ENCODE results near the gene ALDH1B1. TPM values are rescaled to one million over a fixed set of nuclear protein-coding genes. Genes with fewer than 3 reads are reported as not detected.
A peak's percentile ranks its signal among the peaks of the same experiment; 100 is the strongest.

ALDH1B1 gene
- total RNA-seq, 1 experiment from 2014 or later, result 35.7 TPM

- no peak for TF ChIP-seq CTCF (IDR thresholded peaks at IDR 0.05; ENCODE audit: insufficient read depth in 1 of 2, low read depth in 1 of 2, low read length in 1 of 2, severe bottlenecking in 1 of 2, unreplicated experiment in 1 of 2)
- Histone ChIP-seq H3K4me3 (ENCODE audit: low read depth, low read length) (no peak overlapping the region), H3K4me1 (no peaks in the 10 kb centered on the region), H3K9me3 (no peaks in the 10 kb centered on the region), H3K27me3 (replicated peaks; ENCODE audit: control insufficient read depth, insufficient read depth, low read length) (no peaks in the 10 kb centered on the region), H3K36me3 (ENCODE audit: control insufficient read depth, insufficient read depth, low read length) (no peaks in the 10 kb centered on the region)
- Mint-ChIP-seq H3K4me1 (ENCODE audit: low read depth, unreplicated experiment) (no peaks in the 10 kb centered on the region), H3K9me3 (ENCODE audit: unreplicated experiment) (no peaks in the 10 kb centered on the region), H3K27me3 (ENCODE audit: insufficient read depth, unreplicated experiment) (no peaks in the 10 kb centered on the region), H3K4me3 (ENCODE audit: unreplicated experiment) (no peak overlapping the region), H3K36me3 (ENCODE audit: insufficient read depth, unreplicated experiment) (no peaks in the 10 kb centered on the region), H3K27ac (ENCODE audit: unreplicated experiment) (no peak overlapping the region)
- ChIA-PET CTCF (no interaction called here), POLR2A (no interaction called here)
- peak in 1 of 2 experiments; percentile 9 for DNase-seq
- BruUV-seq (replicated peaks), result no TSS peak
- intact Hi-C loops (cut with micrococcal nuclease; ENCODE audit: unreplicated experiment), result loop anchor here (1.0 to 10.0 kb wide), 2 partner anchors 18 to 197 kb away; no protein-coding TSS in a partner anchor
These were observed 31.0 kb upstream of the ALDH1B1 start for GRCh38 chr9:38361473-38361850.

- H3K9me3 ChIP-seq, result no peaks in the 10 kb centered on the region
- CTCF ChIA-PET, result no interaction called here
- Mint-ChIP-seq H3K9me3 (ENCODE audit: unreplicated experiment) (no peaks in the 10 kb centered on the region), H3K27me3 (ENCODE audit: insufficient read depth, unreplicated experiment) (no peaks in the 10 kb centered on the region), H3K4me3 (ENCODE audit: unreplicated experiment) (no peak overlapping the region), H3K27ac (ENCODE audit: unreplicated experiment) (no peak overlapping the region), H3K4me1 (ENCODE audit: low read depth, unreplicated experiment) (no peaks in the 10 kb centered on the region), H3K36me3 (ENCODE audit: insufficient read depth, unreplicated experiment) (no peaks in the 10 kb centered on the region)
- H3K36me3 ChIP-seq (ENCODE audit: control insufficient read depth, insufficient read depth, low read length), result no peaks in the 10 kb centered on the region
- POLR2A ChIA-PET, result no interaction called here
- TF ChIP-seq CTCF (IDR thresholded peaks at IDR 0.05; ENCODE audit: insufficient read depth in 1 of 2, low read depth in 1 of 2, low read length in 1 of 2, severe bottlenecking in 1 of 2, unreplicated experiment in 1 of 2), result peak; percentile 49 to 61
- no peak overlapping the region for H3K4me3 ChIP-seq (ENCODE audit: low read depth, low read length)
- no peaks in the 10 kb centered on the region for H3K4me1 ChIP-seq
- DNase-seq, result peak; percentile 47 to 53
- H3K27me3 ChIP-seq (replicated peaks; ENCODE audit: control insufficient read depth, insufficient read depth, low read length), result no peaks in the 10 kb centered on the region
- no TSS peak for BruUV-seq (replicated peaks)
- intact Hi-C loops (cut with micrococcal nuclease; ENCODE audit: unreplicated experiment), result loop anchor here (1.0 to 10.0 kb wide), 5 partner anchors 29 to 458 kb away; partner anchors contain the start of gene SLC25A51
These were observed 29.5 kb upstream of the ALDH1B1 start for GRCh38 chr9:38362852-38363588.

- Mint-ChIP-seq H3K4me3 (ENCODE audit: unreplicated experiment) (no peak overlapping the region), H3K9me3 (ENCODE audit: unreplicated experiment) (no peaks in the 10 kb centered on the region), H3K27ac (ENCODE audit: unreplicated experiment) (no peak overlapping the region), H3K36me3 (ENCODE audit: insufficient read depth, unreplicated experiment) (no peaks in the 10 kb centered on the region), H3K27me3 (ENCODE audit: insufficient read depth, unreplicated experiment) (no peaks in the 10 kb centered on the region), H3K4me1 (ENCODE audit: low read depth, unreplicated experiment) (no peaks in the 10 kb centered on the region)
- no peak for TF ChIP-seq CTCF (IDR thresholded peaks at IDR 0.05; ENCODE audit: insufficient read depth in 1 of 2, low read depth in 1 of 2, low read length in 1 of 2, severe bottlenecking in 1 of 2, unreplicated experiment in 1 of 2)
- H3K27me3 ChIP-seq (replicated peaks; ENCODE audit: control insufficient read depth, insufficient read depth, low read length), result no peaks in the 10 kb centered on the region
- POLR2A ChIA-PET, result no interaction called here
- CTCF ChIA-PET, result no interaction called here
- H3K36me3 ChIP-seq (ENCODE audit: control insufficient read depth, insufficient read depth, low read length), result no peaks in the 10 kb centered on the region
- no peaks in the 10 kb centered on the region for H3K4me1 ChIP-seq
- no TSS peak for BruUV-seq (replicated peaks)
- intact Hi-C loops (cut with micrococcal nuclease; ENCODE audit: unreplicated experiment), result loop anchor here (1.0 to 10.0 kb wide), 5 partner anchors 29 to 459 kb away; partner anchors contain the start of gene SLC25A51
- no peak overlapping the region for H3K4me3 ChIP-seq (ENCODE audit: low read depth, low read length)
- no peaks in the 10 kb centered on the region for H3K9me3 ChIP-seq
- no peak for DNase-seq
These were observed 28.9 kb upstream of the ALDH1B1 start for GRCh38 chr9:38363589-38363925.

Data from Caco-2 (cell line).